Stimulated activated CD4-positive, alpha-beta T cell treated with anti-CD3 and anti-CD28 coated beads, Interleukin-1b, Interleukin-23, amount 100 ng/mL, for 24 hours (primary cell): ENCODE measurements around the gene POU5F1.
"Not testable (repeated sequence)": the region's sequence is repeated elsewhere in the genome, so short reads cannot be mapped to it uniquely, and the experiment has no call there.

ENCODE experiments used
- DNase-seq, 4 experiments: peaks; one replicate each; pipeline ENCODE4 v3.0.0-alpha.2; 2020; ENCODE audit warnings: low read depth in 4 of 4, low spot score in 1 of 4

The POU5F1 gene

DNA sequence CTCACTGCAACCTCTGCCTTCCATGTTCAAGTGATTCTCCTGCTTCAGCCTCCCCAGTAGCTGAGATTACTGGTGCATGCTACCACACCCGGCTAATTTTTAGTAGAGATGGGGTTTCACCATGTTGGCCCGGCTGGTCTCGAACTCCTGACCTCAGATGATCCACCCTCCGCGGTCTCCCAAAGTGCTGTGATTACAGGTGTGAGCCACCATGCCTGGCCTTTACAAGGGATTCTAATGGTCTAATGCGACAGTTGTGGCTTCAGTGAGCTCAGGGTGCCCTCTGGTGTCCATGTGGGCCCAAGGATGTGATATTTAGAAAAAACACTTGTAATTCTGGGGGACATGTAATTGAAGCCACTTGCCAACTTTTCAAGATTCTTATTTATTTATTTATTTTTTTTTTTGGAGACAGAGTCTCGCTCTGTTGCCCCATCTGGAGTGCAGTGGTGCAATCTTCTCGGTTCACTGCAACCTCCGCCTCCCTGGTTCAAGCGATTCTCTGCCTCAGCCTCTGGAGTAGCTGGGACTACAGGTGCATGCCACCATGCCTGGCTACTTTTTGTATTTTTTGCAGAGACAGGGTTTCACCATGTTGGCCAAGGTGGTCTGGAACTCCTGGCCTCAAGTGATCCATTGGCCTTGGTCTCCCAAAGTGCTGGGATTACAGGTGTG, 22.1 kb upstream of the POU5F1 start:
- peak in 2 of 4 experiments; percentile 31 to 47 for DNase-seq

DNA sequence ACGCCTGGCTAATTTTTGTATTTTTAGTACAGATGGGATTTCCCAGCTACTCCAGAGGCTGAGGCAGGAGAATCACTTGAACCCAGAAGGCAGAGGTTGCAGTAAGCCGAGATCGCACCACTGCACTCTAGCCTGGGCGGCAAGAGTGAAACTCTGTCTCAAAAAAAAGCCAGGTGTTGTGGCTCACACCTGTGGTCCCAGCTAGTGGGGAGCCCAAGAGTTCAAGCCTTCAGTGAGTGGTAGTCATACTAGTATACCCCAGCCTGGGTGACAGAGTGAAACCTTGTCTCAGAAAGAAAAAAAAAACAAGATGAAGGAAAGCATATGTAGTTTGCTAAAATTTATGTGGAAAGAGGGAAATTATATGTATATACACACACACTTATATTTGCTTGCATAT, 20.0 kb upstream of the POU5F1 start:
- DNase-seq = no peak

DNA sequence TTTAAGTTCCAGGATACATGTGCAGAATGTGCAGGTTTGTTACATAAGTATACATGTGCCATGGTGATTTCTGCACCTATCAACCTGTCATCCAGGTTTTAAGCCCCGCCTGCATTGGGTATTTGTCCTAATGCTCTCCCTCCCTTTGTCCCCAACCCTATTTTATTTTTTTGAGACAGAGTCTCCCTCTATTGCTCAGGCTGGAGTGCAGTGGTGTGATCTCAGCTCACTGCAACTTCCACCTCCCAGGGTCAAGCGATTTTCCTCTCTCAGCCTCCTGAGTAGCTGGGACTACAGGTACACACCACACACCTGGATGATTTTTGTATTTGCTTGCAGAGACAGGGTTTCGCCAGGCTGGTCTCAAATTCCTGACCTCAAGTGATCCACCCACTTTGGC, 18.7 kb upstream of the POU5F1 start:
- not testable (repeated sequence) for DNase-seq

DNA sequence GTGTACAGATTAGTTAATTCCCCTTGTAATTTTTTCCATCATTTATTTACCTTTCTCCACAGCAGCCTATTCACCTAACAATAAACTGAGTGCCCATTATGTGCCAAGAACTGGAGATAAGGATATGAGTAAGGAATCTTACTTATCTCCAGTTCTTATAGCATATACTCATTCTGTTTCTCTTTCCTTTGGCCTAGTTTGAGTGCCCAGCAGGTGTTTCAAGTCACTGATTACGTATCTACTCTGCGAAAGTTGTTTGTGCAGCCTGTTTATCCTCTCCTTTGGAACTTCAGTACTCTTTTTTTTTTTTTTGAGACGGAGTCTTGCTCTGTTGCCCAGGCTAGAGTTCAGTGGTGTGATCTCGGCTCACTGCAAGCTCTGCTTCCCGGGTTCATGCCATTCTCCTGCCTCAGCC, 17.3 kb upstream of the POU5F1 start:
- no peak for DNase-seq

DNA sequence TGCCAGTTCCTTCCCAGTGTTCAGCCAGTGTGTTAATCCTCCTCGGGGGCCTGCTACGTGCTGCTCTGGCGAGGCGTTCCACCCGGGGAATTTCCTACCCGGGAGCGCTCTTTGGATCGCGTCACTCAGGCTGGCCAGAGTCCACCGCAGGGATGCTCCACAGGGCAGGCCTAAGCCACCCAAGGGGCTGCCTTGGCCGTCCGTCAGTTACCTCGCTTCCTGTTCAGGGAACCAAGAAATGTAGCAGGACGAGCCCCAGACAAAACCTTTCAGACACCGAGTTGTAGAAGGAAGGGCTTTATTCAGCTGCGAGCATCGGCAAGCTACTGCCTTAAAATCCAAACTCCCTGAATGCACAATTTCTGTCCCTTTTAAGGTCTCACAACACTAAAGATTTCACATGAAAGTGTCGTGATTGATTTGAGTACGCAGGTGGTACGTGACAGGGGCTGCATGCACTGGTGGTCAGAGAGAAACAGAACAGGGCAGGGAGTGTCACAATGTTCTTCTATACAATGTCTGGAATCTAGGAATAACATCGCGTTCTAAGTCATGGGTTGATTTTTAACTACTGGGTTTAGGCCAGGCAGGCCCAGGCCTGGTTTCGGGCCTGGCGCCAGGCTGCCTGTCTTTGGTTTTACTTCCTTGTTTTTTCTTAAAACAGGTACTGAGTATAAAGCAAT, 15.7 kb upstream of the POU5F1 start:
- no peak for DNase-seq

DNA sequence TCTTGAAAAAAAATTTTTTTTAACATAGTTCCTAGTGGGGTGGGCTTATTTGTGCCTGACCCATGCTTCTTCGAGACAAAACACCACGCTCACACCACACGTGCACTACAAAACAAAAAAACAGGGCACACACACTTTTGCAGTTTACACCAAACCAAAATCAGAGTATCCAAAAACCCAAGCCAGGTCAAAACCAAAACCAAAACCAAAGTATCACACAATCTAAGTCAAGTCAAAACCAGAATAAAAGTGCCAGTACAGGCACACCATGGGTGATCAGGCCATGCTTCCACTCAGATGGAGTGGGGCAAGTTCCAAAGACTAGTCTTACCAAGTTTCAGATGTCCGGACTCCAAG, 15.2 kb upstream of the POU5F1 start:
- DNase-seq = not testable (repeated sequence)

DNA sequence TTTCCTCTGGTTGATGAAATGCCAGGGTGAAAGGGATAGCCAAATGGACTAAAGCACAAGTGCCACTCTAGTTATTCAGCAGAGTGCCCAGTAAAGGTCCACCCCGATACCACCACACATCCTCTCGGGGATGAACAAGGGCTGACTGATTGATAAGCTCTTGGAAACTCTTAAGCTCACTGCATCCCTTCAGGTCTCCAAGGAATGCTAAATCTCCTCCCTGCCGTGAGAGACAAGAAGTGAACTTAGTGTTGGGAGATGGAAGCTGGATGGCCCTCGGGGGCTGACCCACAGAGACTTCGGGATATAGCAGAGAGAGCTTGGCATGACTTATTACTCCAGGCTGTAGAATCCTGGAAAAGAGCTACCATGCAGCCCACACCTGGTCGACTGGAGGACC, 13.4 kb upstream of the POU5F1 start:
- not testable (repeated sequence) for DNase-seq

DNA sequence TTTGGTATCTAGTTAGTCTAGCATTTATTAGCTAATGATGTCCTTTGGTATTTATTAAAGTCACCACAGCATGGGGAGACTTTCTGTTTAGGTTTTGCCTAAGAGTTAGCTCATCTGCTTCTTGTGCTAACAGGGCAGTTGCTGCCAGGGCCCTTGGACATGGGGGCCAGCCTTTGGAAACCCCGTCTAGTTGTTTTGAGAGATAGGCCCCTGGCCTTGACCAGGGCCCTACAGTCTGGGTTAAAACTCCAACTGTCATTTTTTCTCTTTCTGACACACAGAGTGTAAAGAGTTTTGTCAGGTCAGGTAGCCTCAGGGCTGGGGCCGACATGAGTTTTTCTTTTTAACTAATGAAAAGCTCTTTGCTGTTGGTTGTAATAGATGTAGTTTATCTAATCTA, 12.8 kb upstream of the POU5F1 start:
- DNase-seq = not testable (repeated sequence)

DNA sequence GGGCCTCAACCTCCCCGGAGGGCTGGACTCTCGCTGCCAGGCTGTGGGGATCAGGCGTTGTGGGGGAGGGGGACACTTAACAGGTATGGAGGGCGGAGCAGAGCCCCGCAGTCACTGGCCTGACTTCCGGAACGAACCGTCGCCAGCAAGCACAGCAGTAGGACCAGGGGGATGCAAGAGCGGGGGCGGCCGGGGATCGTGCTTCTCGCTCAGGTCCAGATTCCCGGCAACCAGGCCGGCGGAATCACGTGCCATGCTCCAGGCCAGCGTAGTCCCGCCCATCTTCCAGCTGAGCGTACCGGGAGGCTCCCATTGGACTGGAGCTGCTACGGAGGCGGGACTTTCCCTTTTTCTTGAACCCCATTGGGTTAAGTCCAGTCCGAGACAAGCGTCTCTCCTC, 10.0 kb upstream of the POU5F1 start:
- peak in 2 of 4 experiments; percentile 44 to 48 for DNase-seq

DNA sequence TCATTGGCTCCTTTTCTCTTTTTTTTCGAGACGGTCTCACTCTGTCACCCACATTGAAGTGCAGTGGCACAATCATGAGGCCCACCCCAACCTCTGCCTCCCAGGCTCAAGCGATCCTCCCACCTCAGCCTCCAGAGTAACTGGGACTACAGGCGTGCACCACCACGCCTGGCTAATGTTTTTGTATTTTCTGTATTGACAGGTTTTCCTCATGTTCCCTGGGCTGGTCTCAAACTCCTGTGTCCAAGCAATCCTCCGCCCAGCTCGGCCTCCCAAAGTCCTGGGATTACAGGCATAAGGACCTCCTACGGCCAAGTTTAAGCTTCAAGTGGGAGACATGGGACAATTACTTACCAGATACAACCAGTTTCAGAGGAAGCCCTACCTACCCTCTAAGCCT, 9.4 kb upstream of the POU5F1 start:
- DNase-seq = no peak

DNA sequence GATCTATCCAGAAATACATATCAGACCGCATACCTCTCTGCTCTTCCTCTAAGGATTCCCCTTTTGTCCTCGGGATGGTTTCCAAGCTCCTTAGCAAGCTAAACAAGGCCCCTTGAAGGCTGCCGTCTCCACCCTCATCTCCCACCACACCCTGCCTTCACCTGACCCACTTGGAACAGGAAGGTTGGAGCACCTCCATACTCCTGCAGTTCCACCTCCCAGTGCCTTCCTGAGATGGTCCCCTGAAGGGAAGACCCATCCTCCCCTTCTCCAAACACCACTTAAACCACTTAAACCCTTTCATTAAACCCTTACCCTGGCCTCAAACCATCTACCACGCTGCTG, 8.5 kb upstream of the POU5F1 start:
- no peak for DNase-seq

DNA sequence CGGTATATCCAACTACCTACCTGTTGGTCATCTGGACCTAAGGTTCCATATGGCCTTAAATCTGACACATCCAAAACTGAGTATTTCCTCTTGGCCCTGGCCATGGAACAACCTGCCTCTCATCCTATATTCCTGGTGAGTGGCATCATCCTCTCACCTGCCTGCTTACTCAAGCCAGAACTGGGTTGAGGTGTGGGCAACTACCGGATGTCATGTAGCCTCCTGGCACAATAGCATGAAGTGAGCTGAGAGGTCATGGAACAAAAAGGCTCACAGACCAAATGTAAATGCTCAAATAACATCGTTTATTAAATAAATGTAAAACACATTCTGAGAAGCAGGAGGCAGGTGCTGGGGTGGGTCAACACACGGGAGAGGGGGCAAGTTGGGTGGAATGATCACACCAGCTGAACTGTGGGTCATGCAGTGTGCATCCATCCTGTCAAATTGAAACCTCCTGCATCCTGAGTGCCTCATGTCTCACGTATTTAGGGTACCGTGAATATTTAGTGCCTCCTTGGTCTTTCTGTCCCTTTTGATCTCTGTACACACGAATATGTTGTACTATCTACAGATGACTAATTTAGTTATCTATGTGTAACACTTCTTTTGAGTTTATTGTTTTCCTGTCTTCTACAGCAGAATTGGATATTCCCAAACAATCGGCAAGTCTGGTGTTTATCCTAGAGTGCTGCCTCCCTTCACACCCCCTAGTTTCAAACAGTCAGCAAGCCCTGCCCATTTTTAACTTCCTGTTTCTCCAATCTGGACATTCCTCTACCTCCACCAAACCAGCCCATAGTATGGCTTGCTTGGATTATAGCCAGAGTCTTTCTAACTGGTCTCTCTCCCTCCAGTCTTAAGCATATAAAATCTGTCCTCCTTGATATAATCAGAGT, 7.9 kb upstream of the POU5F1 start:
- no peak for DNase-seq

DNA sequence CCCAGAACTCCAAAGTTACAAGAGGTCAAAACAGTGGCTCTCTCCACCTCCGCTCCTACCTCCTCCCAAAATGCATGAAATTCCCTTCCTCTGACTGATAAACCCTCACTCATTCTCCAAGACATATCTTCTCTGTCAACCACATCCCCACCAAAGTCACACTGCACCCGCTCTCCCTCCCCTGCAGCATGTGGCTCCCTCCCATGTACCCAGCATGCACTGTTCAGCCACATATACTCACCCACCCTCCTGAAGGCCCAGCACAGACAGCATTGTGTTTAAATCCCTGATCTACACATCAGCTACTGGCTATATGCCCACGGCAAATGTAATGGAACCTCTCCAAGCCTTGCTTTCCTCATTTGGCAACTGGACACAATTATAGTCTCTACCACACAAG, 5.5 kb upstream of the POU5F1 start:
- DNase-seq = no peak

DNA sequence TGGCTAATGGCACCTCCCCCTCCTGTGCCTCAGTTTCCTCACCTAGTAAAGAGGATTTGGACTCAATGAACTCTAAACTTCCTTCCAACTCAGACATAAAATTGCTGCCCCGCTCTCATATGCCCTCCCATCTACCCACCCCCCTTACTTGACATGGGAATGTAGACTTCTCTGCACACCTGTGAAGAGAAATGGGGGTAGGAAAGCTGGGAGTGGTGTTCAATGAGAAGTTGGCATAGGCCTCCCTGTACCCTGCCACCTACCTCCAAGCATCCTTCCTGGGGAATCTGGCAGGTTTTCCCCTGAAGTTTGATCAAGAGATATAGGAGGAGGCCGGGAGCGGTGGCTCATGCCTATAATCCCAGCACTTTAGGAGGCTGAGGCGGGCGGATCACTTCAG, 3.9 kb upstream of the POU5F1 start:
- DNase-seq = no peak

DNA sequence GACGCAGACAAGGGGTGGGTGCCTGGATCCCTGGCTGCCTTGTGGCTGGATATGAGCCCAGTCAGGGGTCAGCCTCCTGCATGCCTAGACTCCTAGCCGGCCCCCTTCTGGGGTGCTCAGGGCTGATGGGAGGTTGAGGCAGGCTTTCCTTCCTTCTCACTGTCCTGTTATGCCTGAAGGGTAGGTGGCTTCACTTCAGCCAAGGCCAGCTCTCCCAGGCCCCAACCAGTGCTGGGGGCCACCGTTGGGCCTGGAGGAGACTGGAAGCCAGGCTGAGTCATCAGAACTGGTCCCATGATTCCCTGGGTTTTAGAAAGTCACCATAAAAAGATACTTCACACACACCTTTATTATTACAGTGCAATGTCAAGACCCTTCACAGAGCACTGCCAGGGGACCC, 2.9 kb upstream of the POU5F1 start:
- DNase-seq = no peak

DNA sequence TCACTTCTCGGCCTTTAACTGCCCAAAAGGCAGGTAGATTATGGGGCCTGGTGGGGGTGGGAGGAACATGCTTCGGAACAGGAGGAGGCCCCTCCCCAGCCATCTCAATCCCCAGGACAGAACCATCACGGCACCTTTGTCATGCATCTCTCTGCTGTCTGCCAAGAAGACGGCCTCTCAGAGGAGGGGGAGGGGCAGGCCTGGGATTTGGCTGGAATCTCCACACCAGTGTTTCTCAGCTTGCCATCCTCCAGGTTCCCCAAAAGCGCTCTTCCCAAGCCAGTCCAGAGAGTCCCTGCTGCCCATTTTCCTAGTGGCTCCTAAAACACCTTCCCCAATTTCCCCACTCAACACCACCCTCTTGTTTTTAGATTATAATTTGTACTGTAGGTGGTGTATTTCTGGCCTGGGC, 2.5 kb upstream of the POU5F1 start:
- no peak for DNase-seq

DNA sequence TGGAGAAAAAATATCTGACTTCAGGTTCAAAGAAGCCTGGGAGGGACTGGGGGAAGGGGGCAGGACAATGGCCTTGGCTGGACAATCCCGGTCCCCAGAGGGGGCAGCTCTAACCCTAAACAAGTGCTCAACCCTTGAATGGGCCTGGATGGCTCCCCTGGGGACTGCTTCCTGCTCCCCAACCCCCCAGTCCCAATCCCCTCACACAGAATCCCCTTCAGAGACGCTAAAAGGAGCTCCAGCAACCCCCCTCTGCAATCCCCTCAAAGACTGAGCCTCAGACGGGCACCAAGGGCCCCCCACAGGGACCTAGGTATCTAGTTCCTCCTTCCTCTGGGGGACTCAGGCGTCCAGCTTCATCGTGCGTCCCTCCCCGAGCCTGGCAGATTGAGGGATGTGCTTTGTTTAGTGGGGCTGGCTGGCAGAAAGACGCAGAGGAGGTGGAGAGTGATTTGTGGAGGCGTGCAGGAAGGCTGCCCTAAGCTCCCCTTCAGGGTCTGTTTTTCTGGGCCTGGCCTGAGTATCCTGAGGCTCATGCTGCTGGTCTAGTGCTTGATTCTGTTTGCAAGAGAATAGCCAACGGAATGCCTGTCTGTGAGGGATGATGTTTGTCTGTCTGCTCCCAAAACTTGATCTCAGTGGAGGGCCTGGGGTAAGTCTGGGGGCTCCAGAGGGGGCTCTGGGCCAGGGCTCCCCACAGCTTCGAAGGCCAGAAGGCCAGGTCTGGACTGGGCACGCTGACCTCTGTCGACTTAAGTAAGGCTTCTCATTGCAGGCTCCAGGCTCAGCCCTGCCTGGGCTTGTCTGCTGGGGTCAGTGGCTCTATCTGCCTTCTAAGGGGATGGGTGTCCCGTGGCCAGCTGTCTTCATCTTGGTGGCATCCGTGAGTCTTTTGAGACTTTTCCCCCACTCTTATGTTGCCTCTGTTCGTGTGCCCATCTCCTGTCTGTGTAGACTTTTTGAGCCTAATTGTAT, 1.7 kb upstream of the POU5F1 start:
- DNase-seq = no peak

DNA sequence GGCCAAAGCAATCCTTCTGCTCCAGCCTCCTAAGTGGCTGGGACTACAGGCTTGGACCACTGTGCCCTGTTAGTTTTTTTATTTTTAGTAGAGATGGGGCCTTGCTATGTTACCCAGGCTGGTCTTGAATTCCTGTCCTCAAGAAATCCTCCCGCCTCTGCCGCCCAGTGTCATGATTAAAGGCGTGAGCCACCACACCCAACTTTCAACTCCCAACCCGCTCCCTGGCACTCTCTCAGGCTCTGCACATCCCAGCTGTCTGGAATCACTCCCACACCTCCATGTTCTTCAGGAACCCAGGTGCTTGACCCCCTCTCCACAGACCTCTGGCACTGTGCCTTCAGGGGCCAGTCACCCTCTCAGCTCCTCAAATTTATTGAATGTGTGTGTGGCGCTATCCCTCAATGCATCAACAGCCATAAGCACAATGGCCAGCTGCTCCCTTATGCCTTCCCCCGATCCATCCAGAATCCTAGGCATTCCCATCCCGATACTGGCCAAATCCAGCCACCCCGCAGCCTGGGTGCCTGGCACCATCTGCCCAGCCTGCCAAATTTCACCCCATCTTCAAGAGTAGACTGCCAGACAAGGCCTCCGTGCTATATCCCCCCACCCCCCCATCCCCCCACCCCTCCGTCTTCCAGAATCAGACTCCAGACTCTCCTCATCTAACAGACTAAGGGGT, 647 bp upstream of the POU5F1 start:
- no peak for DNase-seq

DNA sequence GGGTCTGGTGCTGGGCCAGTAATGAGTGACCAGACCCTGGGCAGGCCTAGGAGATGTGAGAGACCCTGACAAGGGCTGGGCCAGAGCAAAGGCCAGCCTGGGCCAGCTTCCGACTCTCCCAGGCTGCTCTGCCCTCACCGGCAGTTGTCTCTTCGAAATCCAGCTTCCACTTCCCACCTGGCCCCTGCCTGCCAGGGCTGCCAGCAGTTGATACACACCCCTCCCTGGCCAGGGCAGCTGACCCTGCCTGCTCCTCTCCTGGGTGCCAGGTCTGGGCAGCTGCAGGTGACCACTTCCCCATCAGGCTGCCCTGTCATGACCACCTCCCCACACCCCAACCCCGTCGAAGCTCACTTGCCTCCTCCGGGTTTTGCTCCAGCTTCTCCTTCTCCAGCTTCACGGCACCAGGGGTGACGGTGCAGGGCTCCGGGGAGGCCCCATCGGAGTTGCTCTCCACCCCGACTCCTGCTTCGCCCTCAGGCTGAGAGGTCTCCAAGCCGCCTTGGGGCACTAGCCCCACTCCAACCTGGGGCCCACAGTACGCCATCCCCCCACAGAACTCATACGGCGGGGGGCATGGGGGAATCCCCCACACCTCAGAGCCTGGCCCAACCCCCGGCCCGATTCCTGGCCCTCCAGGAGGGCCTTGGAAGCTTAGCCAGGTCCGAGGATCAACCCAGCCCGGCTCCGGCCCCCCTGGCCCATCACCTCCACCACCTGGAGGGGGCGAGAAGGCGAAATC, 453 bp downstream of the POU5F1 start:
- not testable (repeated sequence) for DNase-seq
